Cardiac fibroblast (primary cell): ENCODE measurements around the gene GET4.

Experiments
- DNase-seq, 2 donors: peaks; one replicate each; pipeline versions ENCODE4 v3.0.0 to v3.0.0-alpha.2; 2010; ENCODE audit warnings: low read depth in 2 of 2
- H3K4me3 ChIP-seq, 2 donors: replicated peaks in 1 of 2; 1 replicate in 1 of 2; 2 replicates in 1 of 2; pipeline ENCODE4 v1.5.1; 2011; ENCODE audit warnings: low read depth in 2 of 2, low read length in 2 of 2, mild to moderate bottlenecking in 2 of 2, moderate library complexity in 1 of 2
- CTCF ChIP-seq: IDR thresholded peaks from one replicate; pipeline ENCODE4 v1.5.1; 2011; ENCODE audit warnings: low read depth, mild to moderate bottlenecking, low read length, inconsistent platforms

The GET4 gene

GRCh38 chr7:891805-892204, 15.5 kb downstream of the GET4 start:
- H3K4me3 ChIP-seq: no peak overlapping the region
- DNase-seq: no peak
- no peak for TF ChIP-seq CTCF

GRCh38 chr7:892648-893593, 16.6 kb downstream of the GET4 start:
- H3K4me3 ChIP-seq: no peak overlapping the region
- no peak for TF ChIP-seq CTCF
- no peak for DNase-seq

- DNase-seq: no peak
- TF ChIP-seq CTCF: no peak
- H3K4me3 ChIP-seq: no peak overlapping the region
Measured at GRCh38 chr7:893686-894085, 17.3 kb downstream of the GET4 start.

GRCh38 chr7:894164-894867, 18.0 kb downstream of the GET4 start:
- no peak overlapping the region for H3K4me3 ChIP-seq
- no peak for TF ChIP-seq CTCF
- no peak for DNase-seq

- TF ChIP-seq CTCF: no peak
Measured at GRCh38 chr7:894927-895450, 18.6 kb downstream of the GET4 start.

GRCh38 chr7:895451-896052, 19.2 kb downstream of the GET4 start:
- DNase-seq: no peak
- H3K4me3 ChIP-seq: no peak overlapping the region
- no peak for TF ChIP-seq CTCF

More at GRCh38 chr7:894927-895450, 18.6 kb downstream of the GET4 start:
- H3K4me3 ChIP-seq: no peak overlapping the region
- no peak for DNase-seq
